Activated naive CD8-positive, alpha-beta T cell treated with anti-CD3 and anti-CD28 coated beads, Interleukin-2, amount 10 ng/mL, durations not matched to agents 7 days and 5 days (primary cell): ENCODE data around the gene IRF1. TPM values are rescaled to one million over a fixed set of nuclear protein-coding genes. Genes with fewer than 3 reads are reported as not detected.

Experiments used
- ATAC-seq: fragments of 150-1000 bp; cut with Tn5 transposase; one replicate; pipeline ENCODE4 v1.10.0; 2021; ENCODE audit warnings: low read depth, moderate library complexity
- POLR2A ChIA-PET: fragments of 350-600 bp; sonication (Branson Sonifier 250); formaldehyde crosslinking; loops from one replicate; lab custom pipeline; 2021; ENCODE audit warnings: antibody characterized with exemption; lab: Charles Lee
- DNase-seq: peaks from one replicate; pipeline ENCODE4 v3.0.0; 2021
- H3K27ac Mint-ChIP-seq: one replicate; pipeline ENCODE4 v1.8.0; 2022; ENCODE audit warnings: mild to moderate bottlenecking, mixed read lengths
- H3K27me3 Mint-ChIP-seq: one replicate; pipeline ENCODE4 v1.8.0; 2022; ENCODE audit warnings: mild to moderate bottlenecking, moderate library complexity, mixed read lengths
- H3K36me3 Mint-ChIP-seq: one replicate; pipeline ENCODE4 v1.8.0; 2021; ENCODE audit warnings: mild to moderate bottlenecking, mixed read lengths
- H3K4me1 Mint-ChIP-seq: one replicate; pipeline ENCODE4 v1.8.0; 2021; ENCODE audit warnings: mixed read lengths
- H3K4me3 Mint-ChIP-seq: one replicate; pipeline ENCODE4 v1.8.0; 2022; ENCODE audit warnings: mild to moderate bottlenecking, moderate library complexity, mixed read lengths
- H3K9me3 Mint-ChIP-seq: one replicate; pipeline ENCODE4 v1.8.0; 2021; ENCODE audit warnings: mixed read lengths
- total RNA-seq, 2 experiments: library from RNA; stranded (reverse); gene quantifications; one replicate each; pipeline ENCODE4 v1.2.3, GENCODE V29; 2021

IRF1 gene
- total RNA-seq, 2 experiments from 2014 or later: 228 to 238 TPM

- DNase-seq: peak; percentile 22
- peak overlapping the region; percentile 80 for H3K27ac Mint-ChIP-seq
Observed at GRCh38 chr5:132474131-132474723, 16.3 kb downstream of the IRF1 start.

DNA sequence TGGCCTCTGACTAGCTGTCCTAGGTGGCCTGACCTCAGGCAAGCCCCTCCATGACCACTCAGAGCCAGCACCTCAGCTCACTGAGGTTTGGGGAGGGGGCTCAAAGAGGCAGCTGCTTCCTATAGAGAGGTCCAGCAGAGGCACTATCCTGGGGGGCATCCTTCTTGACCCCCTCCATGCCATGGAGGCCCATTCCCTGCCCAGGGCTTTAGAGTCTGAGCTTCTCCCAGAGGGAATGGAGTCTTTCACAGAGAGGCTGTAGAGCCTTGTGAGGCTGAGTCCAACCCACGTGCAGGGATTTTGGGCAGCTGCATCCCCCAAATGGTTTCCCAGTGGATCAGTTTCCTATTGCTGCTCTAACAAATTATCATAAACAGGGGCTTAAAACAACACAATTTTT is 16.9 kb downstream of the IRF1 start:
- no peaks in the 10 kb centered on the region for H3K27me3 Mint-ChIP-seq
- no peaks in the 10 kb centered on the region for H3K9me3 Mint-ChIP-seq
- H3K4me3 Mint-ChIP-seq: peak overlapping the region; percentile 55
- DNase-seq (peak; percentile 31), ATAC-seq (no peak)
- H3K36me3 Mint-ChIP-seq: peaks cover 14% of the 10 kb centered on the region
- POLR2A ChIA-PET: interaction anchor here (1.0 to 30.8 kb wide), 6 partner anchors 17 to 62 kb away, joined by 3 to 1195 read pairs (median 36); partner anchors contain the start of gene IRF1
- peaks cover 76% of the 10 kb centered on the region for H3K4me1 Mint-ChIP-seq
- peak overlapping the region; percentile 88 for H3K27ac Mint-ChIP-seq

More at GRCh38 chr5:132474131-132474723, 16.3 kb downstream of the IRF1 start:
- Mint-ChIP-seq H3K36me3 (peaks cover 10% of the 10 kb centered on the region), H3K4me3 (peak overlapping the region; percentile 38), H3K4me1 (peaks cover 76% of the 10 kb centered on the region), H3K27me3 (no peaks in the 10 kb centered on the region), H3K9me3 (no peaks in the 10 kb centered on the region)
- POLR2A ChIA-PET: interaction anchor here (0.9 to 30.8 kb wide), 9 partner anchors 8 to 63 kb away, joined by 3 to 1195 read pairs (median 14); partner anchors contain the start of gene IRF1
- ATAC-seq: no peak

- Mint-ChIP-seq H3K9me3 (no peaks in the 10 kb centered on the region), H3K27ac (peak overlapping the region; percentile 88), H3K36me3 (peaks cover 17% of the 10 kb centered on the region), H3K27me3 (no peaks in the 10 kb centered on the region), H3K4me3 (peak overlapping the region; percentile 55), H3K4me1 (peaks cover 73% of the 10 kb centered on the region)
- POLR2A ChIA-PET: interaction anchor here (1.1 to 30.8 kb wide), 8 partner anchors 9 to 64 kb away, joined by 3 to 1195 read pairs (median 14); partner anchors contain the start of gene IRF1
- DNase-seq: peak; percentile 84
- ATAC-seq: peak; percentile 97
Observed at GRCh38 chr5:132473019-132473531, 17.5 kb downstream of the IRF1 start.

- DNase-seq (no peak), ATAC-seq (no peak)
- no peaks in the 10 kb centered on the region for H3K27me3 Mint-ChIP-seq
- POLR2A ChIA-PET: interaction anchor here (0.6 to 30.8 kb wide), 10 partner anchors 8 to 944 kb away, joined by 3 to 1195 read pairs (median 5); partner anchors contain the start of gene IRF1
- peaks cover 18% of the 10 kb centered on the region for H3K36me3 Mint-ChIP-seq
- peak overlapping the region; percentile 72 for H3K27ac Mint-ChIP-seq
- no peaks in the 10 kb centered on the region for H3K9me3 Mint-ChIP-seq
- H3K4me1 Mint-ChIP-seq: peaks cover 72% of the 10 kb centered on the region
- peak overlapping the region; percentile 43 for H3K4me3 Mint-ChIP-seq
Observed at GRCh38 chr5:132472431-132472830, 18.1 kb downstream of the IRF1 start.

GRCh38 chr5:132471944-132472343 is 18.6 kb downstream of the IRF1 start:
- peaks cover 74% of the 10 kb centered on the region for H3K4me1 Mint-ChIP-seq
- H3K27ac Mint-ChIP-seq: peak overlapping the region; percentile 72
- peaks cover 20% of the 10 kb centered on the region for H3K36me3 Mint-ChIP-seq
- ATAC-seq (no peak), DNase-seq (peak; percentile 30)
- POLR2A ChIA-PET: interaction anchor here (0.6 to 30.8 kb wide), 9 partner anchors 8 to 943 kb away, joined by 3 to 1195 read pairs (median 6); partner anchors contain the start of gene IRF1
- no peaks in the 10 kb centered on the region for H3K9me3 Mint-ChIP-seq
- H3K4me3 Mint-ChIP-seq: peak overlapping the region; percentile 46
- no peaks in the 10 kb centered on the region for H3K27me3 Mint-ChIP-seq

DNA sequence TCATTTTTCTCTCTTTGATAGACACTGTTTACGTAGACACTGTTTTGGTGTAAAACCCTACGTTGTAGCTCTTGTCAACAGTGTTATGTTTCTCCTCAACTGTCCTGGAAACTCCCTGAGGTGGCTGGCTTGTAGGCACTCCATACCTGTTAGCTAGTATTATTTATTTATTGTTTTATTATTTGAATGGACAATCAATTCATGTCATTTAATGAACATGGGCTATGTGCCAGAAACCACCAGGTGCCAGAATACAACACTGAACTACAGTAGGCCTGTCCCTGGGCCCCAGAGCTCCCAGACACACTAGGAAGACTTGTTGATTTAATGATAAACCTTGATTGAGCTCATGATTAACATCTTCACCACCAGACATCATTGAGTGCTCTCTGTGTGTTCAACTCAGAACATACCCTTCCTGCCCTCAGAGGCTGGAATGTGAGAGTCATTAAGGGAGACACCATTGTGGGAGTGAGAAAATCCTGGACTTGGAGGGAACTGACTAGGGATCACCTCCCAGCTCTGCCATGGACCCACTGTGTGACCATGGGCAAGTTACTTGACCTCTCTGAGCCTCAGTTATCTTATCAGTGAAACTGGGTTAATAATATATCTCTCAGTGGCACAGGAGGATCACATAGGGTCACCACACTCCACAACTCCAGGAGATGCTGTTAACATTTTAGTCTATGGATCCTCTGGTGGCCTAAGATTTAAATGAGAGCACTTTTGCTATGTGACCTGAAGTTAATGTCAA is 19.2 kb downstream of the IRF1 start:
- Mint-ChIP-seq H3K9me3 (no peaks in the 10 kb centered on the region), H3K27me3 (no peaks in the 10 kb centered on the region), H3K4me1 (peaks cover 77% of the 10 kb centered on the region), H3K4me3 (peak overlapping the region; percentile 46), H3K27ac (peak overlapping the region; percentile 72), H3K36me3 (peaks cover 20% of the 10 kb centered on the region)
- ATAC-seq (no peak), DNase-seq (no peak)
- POLR2A ChIA-PET: interaction anchor here (0.8 to 30.8 kb wide), 8 partner anchors 15 to 62 kb away, joined by 3 to 1195 read pairs (median 13); partner anchors contain the start of gene IRF1

- no peak overlapping the region for H3K4me3 Mint-ChIP-seq
- peak overlapping the region; percentile 34 for H3K27ac Mint-ChIP-seq
- ATAC-seq (no peak), DNase-seq (peak; percentile 21)
- H3K36me3 Mint-ChIP-seq: peaks cover 18% of the 10 kb centered on the region
- no peaks in the 10 kb centered on the region for H3K9me3 Mint-ChIP-seq
- H3K4me1 Mint-ChIP-seq: peaks cover 78% of the 10 kb centered on the region
- POLR2A ChIA-PET: interaction anchor here (0.8 to 30.8 kb wide), 6 partner anchors 14 to 59 kb away, joined by 3 to 1195 read pairs (median 28); partner anchors contain the start of gene IRF1
- no peaks in the 10 kb centered on the region for H3K27me3 Mint-ChIP-seq
Observed at GRCh38 chr5:132470596-132470995, 20.0 kb downstream of the IRF1 start.

DNA sequence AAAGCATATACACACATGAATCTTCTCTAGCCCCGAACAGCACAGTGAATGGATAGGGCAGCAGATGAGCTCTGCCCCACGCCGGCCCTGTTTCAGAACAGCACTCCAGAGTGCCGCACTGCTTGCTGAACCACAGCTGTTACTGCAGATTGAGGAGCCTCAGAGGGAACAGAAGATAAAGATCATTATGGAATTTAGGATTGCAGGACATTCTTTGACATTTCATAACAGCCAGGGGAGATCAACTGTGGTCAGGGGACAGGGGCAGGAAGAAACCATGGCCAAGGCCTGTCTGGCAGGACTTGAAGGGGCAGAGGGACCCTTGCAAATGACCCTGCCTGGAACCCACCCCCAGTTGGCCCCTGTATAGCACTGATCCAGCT is 20.6 kb downstream of the IRF1 start:
- H3K4me3 Mint-ChIP-seq: no peak overlapping the region
- H3K27me3 Mint-ChIP-seq: no peaks in the 10 kb centered on the region
- H3K36me3 Mint-ChIP-seq: peaks cover 18% of the 10 kb centered on the region
- H3K9me3 Mint-ChIP-seq: no peaks in the 10 kb centered on the region
- DNase-seq (no peak), ATAC-seq (no peak)
- POLR2A ChIA-PET: interaction anchor here (1.0 to 30.8 kb wide), 5 partner anchors 21 to 59 kb away, joined by 3 to 1195 read pairs (median 4); partner anchors contain the start of gene IRF1
- peak overlapping the region; percentile 35 for H3K27ac Mint-ChIP-seq
- peaks cover 82% of the 10 kb centered on the region for H3K4me1 Mint-ChIP-seq

DNA sequence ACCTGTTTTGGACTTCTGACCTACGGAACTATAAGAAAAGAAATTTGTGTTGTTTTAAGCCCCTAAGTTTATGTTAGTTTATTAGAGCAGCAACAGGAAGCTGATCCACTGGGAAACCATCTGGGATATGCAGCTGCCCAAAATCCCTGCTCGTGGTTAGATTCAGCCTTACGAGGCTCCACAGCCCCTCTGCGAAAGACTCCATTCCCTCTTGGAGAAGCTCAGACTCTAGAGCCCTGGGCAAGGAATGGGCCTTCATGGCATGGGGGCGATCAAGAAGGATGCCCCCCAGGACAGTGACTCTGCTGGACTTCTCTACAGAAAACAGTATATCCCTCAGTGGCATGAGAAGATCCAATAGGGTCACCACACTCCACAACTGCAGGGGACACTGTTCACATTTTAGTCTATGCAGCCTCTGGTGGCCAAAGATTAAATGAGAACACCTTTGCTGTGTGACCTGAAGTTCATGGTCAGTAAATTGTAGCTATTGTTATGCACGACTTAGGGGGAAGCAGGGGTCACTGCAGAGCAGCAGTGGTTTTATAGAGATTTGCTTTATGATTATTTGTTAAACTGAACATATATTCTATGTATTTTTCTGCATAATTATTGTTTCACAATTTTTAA is 21.1 kb downstream of the IRF1 start:
- H3K36me3 Mint-ChIP-seq: peaks cover 18% of the 10 kb centered on the region
- H3K4me3 Mint-ChIP-seq: no peak overlapping the region

GRCh38 chr5:132468656-132469379 is 21.8 kb downstream of the IRF1 start:
- Mint-ChIP-seq H3K36me3 (peaks cover 18% of the 10 kb centered on the region), H3K27me3 (no peaks in the 10 kb centered on the region), H3K4me3 (no peak overlapping the region), H3K4me1 (peaks cover 81% of the 10 kb centered on the region), H3K27ac (peak overlapping the region; percentile 14), H3K9me3 (no peaks in the 10 kb centered on the region)
- no peak for ATAC-seq
- no peak for DNase-seq
- POLR2A ChIA-PET: interaction anchor here (0.6 to 30.8 kb wide), 4 partner anchors 12 to 58 kb away, joined by 3 to 1195 read pairs (median 5); partner anchors contain the start of gene IRF1

More for the DNA sequence above, 21.1 kb downstream of the IRF1 start:
- Mint-ChIP-seq H3K27ac (no peak overlapping the region), H3K4me1 (peaks cover 82% of the 10 kb centered on the region), H3K9me3 (no peaks in the 10 kb centered on the region), H3K27me3 (no peaks in the 10 kb centered on the region)
- POLR2A ChIA-PET: interaction anchor here (0.6 to 30.8 kb wide), 5 partner anchors 13 to 58 kb away, joined by 3 to 1195 read pairs (median 4); partner anchors contain the start of gene IRF1
- no peak for ATAC-seq
- no peak for DNase-seq

GRCh38 chr5:132467287-132467984 is 23.1 kb downstream of the IRF1 start:
- H3K4me3 Mint-ChIP-seq: peak overlapping the region; percentile 81
- ATAC-seq (no peak), DNase-seq (no peak)
- peak overlapping the region; percentile 85 for H3K27ac Mint-ChIP-seq
- no peaks in the 10 kb centered on the region for H3K9me3 Mint-ChIP-seq
- POLR2A ChIA-PET: interaction anchor here (1.1 to 30.8 kb wide), 9 partner anchors 8 to 56 kb away, joined by 4 to 1195 read pairs (median 31); partner anchors contain the start of gene IRF1
- H3K27me3 Mint-ChIP-seq: no peaks in the 10 kb centered on the region
- H3K4me1 Mint-ChIP-seq: peaks cover 84% of the 10 kb centered on the region
- peaks cover 22% of the 10 kb centered on the region for H3K36me3 Mint-ChIP-seq
